ENCODE results near the gene TREML1.

- TF ChIP-seq CTCF (IDR thresholded peaks at IDR 0.05) (no peak), POLR2AphosphoS5 (IDR thresholded peaks at IDR 0.05) (no peak)
These were observed 53.3 kb downstream of the TREML1 start for GRCh38 chr6:41100871-41101287.

All from upper lobe of left lung (tissue), 4 donors.